Measurements from ENCODE around the gene GCM1.

DNA sequence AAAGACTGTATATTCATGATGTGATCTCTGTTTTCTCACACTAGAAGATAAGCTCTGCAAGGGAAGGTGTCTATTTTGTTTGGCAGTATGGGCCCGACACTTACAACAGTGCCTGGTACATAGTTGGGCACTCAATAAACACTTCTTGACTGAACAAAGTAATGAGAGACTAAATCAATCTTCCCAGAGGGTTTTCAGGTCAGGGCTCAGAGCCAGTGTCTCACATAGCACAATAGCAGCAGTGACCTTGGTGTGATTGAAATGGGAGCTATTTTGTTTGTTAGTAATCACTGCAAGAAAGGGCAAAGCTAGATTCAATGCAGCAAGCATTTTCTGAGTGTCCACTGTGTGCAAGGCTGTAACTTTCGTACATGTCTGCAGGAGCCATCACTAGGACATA is 26.4 kb upstream of the GCM1 start:
- TF ChIP-seq, protein P1, sequence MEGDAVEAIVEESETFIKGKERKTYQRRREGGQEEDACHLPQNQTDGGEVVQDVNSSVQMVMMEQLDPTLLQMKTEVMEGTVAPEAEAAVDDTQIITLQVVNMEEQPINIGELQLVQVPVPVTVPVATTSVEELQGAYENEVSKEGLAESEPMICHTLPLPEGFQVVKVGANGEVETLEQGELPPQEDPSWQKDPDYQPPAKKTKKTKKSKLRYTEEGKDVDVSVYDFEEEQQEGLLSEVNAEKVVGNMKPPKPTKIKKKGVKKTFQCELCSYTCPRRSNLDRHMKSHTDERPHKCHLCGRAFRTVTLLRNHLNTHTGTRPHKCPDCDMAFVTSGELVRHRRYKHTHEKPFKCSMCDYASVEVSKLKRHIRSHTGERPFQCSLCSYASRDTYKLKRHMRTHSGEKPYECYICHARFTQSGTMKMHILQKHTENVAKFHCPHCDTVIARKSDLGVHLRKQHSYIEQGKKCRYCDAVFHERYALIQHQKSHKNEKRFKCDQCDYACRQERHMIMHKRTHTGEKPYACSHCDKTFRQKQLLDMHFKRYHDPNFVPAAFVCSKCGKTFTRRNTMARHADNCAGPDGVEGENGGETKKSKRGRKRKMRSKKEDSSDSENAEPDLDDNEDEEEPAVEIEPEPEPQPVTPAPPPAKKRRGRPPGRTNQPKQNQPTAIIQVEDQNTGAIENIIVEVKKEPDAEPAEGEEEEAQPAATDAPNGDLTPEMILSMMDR (IDR thresholded peaks at IDR 0.05), result no peak
- TF ChIP-seq POLR2A (IDR thresholded peaks at IDR 0.05), result no peak
